8988T (cell line): ENCODE measurements around the gene KDM8.
"Not testable (repeated sequence)": the region's sequence is repeated elsewhere in the genome, so short reads cannot be mapped to it uniquely, and the experiment has no call there.

ENCODE experiments used
- DNase-seq: peaks from one replicate; pipeline ENCODE4 v3.0.0; 2011

The KDM8 gene

DNA sequence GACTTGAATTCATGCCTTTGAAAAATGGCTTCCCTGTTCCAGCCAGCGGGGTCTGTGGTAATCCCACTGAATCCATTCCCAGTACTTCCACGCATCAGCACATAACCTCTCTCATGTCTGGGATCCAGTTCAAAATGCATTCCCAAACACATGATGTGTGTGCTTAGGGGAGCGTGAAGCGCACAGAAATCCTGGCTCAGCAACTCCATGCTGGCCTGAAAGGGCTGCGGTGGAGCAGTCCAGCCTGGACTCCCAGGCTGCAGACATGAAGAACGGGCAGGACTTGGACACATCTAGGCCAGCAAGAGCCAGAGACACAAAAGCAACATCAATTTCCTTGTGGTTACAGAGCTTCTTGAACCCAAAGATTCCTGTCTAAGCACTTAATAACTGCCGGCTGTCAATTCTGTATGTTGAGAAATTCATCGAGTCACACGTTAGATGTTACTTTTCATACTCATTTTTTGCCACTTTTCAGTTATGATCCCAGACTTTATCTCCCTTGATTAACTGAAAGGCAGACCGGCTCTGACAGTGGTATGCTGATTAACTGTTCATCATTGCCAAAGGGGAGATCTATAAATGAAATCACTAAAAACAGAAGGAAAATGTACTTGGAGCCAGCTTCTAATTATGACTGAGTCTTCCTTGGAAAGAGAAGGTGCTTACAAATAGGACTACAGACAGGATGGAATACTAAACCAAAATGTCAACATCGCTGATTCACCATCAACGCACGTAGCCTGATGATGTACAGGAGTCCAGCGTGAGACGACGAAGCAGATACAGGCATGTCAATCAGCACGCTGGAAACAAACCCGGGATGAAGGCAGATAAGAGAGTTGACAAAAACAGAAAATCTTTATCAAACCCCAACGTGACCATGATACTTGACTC, 42.2 kb downstream of the KDM8 start:
- DNase-seq = no peak

DNA sequence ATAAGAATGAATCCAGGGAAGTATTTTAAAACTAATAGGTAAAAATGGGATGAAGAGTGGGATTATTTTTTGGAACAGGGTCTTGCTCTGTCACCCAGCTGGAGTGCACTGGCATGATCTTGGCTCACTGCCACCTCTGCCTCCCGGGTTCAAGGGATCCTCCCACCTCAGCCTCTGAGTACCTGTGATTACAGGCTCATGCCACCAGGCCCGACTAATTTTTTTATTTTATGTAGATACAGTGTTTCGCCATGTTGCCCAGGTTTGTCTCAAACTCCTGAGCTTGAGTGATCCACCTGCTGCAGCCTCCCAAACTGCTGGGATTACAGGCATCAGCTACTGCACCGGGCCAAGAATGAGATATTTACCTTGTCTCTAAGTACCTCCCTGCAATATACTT, 43.1 kb downstream of the KDM8 start:
- no peak for DNase-seq

DNA sequence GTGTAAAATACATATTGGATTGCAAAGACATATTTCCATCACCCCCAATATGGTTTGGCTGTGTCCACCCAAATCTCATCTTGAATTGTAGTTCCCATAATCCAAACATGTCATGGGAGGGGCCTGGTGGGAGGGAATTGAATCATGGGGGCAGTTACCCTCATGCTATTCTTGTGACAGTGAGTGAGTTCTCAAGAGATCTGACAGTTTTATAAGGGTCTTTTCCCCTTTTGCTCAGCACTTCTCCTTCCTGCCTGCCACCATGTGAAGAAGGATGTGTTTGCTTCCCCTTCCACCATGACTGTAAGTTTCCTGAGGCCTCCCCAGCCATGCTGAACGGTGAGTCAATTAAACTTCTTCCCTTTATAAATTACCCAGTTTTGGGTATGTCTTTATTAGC, 43.8 kb downstream of the KDM8 start:
- DNase-seq = not testable (repeated sequence)

DNA sequence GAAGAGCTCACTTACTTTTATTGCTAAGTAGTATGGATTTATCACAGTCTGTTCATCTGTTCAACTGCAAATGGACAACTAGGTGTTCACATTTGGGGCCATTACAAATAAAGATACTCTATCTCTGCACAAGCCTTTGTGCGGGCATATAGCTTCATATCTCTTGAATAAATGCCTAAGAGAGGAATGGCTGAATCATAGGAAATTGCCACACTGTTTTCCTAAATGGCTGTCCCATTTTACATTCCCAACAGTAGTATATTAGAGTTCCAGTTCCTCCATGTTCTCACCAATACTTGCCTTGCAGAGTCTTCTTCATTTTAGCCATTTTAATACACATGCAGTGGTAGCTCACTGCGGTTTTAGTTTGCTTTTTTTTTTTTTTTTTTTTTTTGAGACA, 44.7 kb downstream of the KDM8 start:
- no peak for DNase-seq

DNA sequence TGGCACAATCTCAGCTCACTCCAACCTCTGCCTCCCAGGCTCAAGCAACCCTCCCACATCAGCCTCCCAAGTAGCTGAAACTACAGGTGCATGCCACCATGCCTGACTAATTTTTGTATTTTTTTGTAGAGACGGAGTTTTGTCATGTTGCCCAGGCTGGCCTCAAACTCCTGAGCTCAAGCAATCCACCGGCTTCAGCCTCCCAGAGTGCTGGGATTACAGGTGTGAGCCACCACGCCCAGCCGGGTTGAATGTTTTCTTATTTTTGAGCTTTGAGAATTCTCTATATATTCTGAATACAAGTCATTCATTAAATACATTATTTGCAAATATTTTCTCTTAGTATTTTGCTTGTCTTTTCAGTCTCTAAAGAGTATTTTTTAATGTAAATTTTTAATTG, 45.6 kb downstream of the KDM8 start:
- DNase-seq = not testable (repeated sequence)

DNA sequence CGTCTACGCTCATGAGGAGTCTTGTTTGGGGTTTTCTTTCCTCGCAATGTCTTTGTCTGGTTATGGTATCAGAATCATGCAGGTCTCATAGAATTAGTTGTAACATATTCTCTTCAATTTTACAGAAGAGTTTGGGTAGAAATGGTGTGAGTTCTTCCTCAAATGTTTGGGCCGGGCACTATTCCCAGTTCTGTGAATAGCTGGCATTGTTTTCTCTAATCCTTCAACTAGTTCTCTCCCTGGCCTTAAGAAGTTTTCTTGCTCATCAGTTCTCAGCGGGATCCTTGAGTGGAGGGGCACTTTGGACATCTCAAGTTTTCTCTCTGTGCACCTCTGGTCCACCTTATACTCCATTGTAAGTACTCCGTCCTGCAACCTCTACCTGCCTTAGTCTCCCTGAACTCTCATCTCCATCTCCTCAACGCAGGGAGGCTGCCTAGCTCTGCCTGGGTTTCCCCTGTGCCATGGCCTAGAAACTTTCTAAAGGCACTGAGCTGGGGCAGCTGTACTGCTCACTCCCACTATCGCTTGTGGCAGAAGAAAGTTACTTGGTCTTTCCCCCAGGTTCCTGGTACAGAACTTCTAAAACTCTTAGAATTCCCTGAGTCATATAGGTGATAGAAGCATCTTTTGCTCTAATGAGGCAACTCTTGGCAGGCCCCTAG, 48.3 kb downstream of the KDM8 start:
- DNase-seq = no peak

DNA sequence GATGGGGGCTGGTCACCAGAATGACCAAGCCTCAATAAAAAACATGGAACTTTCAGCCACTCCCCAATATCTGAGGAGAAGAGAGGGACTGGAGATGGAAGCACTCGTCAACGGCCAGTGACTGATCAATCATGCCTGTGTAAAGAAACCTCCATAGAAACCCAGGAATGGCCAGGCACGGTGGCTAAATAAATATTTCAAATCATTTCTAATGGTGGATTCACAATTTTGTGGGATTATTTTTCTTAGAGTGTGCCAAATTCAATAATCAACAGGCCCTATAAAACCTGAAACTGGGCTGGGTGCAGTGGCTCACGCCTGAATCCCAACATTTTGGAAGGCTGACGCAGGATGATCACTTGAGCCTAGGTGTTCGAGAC, 48.9 kb downstream of the KDM8 start:
- no peak for DNase-seq

DNA sequence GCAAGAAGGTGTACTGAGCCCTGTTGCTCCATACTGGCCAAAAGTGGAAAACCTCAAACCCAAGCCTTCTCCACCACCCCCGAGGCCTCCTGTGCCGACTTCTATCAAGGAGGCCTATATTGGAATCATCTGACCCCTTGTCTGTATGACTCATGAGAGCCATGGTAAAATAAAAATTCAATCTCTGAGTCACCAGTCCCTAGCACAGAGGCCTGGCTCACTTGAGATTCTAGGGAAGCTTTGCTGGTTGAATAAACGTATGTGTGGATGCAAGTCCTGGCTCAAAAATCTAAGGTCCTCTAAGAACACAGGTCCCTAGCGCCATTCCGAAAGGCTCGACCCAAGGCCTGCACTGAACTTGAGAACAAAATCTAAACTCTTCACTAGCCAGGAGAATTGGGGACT, 50.2 kb downstream of the KDM8 start:
- no peak for DNase-seq

DNA sequence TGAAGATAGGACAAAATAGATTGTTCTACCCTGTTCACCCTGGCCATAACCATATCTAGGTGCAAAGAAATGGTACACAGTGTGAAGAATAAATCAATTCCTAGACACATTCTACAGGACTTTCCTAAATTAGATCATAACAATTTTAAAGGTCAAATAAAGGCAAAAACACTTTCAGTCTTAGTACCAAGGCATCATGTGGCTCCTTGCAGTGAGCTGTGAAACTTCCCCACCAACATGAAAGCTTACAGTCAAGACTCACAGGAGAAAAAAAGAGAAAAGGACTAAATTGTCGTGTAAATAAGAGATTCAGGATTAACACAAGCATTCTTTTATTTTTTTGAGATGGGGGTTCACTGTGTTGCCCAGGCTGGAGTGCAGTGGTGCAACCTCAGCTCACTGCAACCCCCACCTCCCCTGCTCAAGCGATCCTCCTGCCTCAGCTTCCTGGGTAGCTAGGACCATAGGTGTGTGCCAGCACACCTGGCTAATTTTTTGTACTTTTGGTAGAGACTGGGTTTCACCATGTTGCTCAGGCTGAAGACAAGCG, 51.0 kb downstream of the KDM8 start:
- DNase-seq = no peak

DNA sequence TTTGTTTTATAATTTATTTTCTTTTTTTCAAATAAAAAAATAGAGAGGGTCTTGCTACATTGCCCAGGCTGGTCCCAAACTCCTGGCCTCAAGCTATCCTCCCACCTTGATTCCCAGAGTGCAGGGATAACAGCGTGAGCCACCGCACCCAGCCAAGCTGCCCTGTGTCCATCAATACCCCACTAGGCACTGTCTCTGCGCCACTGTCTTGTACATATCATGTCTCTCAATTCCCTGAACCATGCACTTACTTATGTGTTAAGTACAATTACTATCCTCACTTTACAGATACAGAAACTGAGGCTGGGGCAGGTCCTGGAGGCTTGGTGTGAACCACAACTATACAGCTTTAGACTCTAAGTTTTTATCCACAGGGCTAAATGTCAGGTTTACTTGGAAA, 53.5 kb downstream of the KDM8 start:
- DNase-seq = no peak

DNA sequence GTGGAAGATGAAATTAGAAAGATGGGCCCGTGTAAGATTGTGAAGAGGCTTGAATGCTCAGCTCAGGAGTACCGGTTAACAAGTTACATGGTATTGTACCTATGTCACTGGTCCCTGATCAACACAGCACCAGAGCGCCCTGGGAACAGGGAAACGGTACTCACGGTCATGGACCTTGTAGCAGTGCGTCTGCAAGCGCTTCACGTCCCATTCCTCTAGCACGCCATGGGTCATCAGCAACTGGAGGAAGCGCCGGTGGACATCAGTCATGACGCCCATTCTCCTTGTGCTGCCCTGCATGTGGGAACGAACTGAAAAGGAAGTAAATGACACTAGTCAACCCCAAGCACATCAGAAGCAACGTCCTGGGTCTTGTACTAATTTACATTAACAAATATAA, 53.9 kb downstream of the KDM8 start:
- DNase-seq = no peak

DNA sequence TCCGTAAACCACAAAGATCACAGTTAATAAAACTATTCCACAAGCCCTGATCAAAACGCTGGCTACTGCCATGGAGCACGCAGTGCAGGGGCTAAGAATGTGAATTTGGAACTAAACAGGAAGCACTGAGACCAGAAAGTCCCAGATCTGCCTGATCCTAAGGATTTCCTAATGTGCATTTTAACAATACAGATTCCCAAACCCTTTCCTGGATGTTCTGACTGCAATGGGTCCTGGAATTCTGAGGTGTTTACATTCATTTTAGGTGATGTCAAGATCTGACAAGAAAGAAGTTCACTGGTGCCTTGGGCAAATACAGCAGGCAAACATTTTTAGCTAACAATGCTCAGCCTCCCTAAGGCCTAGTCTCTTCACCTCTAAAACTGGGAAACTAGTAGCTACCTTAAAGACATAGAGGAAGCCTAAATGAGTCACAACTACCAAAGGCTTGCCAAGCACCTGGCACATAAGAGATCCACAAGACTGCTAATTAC, 55.0 kb downstream of the KDM8 start:
- no peak for DNase-seq

DNA sequence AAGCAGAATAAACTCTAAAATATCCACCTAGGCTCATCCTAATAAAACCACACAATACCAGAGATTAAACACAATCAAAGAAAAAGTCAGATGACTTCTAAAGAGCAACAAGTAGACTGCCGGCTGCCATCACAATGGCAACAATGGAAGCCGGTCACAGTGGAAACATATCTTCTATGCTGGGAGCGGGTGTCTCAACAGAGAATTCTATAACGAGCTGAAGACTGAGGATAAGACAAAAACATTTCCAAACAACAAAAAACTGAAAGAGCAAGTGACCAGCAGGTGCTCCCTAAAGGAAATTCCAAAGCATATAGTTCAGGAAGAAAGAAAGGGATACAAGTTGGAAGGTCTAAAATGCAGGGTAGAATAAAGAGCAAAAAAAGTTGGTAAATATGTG, 56.4 kb downstream of the KDM8 start:
- no peak for DNase-seq

DNA sequence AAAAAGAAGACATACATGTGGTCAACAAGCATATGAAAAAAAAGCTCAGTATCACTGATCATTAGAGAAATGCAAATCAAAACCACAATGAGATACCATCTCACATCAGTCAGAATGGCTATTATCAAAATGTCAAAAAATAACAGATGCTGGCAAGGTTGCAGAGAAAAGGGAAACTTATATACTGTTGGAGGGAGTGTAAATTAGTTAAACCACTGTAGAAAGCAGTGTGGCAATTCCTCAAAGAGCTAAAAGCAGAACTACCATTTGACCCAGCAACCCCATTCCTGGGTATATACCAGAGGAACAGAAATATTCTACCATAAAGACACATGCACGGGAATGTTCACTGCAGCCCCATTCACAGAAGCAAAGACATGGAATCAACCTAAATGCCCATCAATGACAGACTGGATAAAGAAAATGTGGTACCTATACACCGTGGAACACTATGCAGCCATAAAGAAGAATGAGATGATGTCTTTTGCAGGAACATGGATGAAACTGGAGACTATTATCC, 59.6 kb downstream of the KDM8 start:
- not testable (repeated sequence) for DNase-seq

DNA sequence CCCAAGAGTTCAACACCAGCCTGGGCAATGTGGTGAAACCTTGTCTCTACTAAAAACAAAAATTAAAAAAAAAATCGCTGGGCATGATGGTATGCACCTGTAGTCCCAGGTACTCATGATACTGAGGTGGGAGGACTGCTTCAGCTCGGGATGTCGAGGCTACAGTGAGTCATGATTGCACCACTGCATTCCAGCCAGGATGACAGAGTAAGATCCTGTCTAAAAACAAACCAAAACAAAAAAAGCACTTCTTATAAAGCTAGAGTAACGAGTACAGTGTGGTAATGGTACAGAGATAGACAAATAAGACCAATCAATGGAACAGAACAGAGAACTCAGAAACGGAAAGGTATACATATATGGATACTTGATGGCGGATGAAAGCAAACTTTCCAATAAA, 60.8 kb downstream of the KDM8 start:
- no peak for DNase-seq

DNA sequence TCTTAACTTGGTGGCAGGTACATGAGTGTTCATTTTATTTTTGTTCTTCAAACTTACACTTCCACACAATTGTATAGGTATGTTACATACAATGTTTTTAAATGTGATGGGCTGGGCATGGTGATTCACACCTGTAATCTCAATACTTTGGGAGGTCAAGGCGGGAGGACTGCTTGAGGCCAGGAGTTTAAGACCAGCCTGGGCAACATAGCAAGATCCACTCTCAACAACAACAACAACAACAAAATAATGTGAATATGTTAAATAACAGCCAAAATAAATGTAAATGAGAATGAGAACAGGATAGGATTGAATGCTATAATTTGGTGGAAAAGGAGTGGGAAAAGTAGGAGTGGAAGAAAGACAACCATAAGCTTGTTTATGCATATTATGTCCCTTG, 62.7 kb downstream of the KDM8 start:
- DNase-seq = no peak

DNA sequence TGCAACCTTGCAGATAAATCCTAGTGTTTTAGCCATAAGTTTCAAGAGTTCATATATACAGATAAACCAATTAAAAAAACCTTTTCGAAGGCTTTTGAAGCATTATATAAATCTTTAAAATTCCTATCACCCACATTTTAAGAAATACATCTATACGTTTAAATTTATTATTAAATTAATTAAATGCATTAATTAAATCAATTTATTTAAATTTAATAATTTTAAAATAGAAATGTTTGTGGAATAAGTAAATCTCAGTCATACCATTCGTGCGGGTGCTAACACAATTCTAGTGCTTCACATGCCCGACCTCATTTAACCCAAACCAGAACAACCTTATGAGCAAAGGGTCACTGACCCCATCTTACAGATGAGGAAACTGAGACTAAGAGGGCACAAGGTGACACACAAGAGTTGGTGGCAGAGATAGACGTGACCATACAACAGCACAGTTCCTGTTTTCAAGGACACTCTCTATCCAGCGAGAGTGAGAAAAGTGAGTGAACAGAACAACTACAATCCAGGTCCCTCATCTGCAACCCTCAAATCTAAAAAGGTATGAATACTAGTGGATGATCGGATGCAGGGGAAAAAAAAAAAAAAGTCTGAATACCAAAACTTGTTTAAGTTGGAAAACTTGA, 63.8 kb downstream of the KDM8 start:
- no peak for DNase-seq

DNA sequence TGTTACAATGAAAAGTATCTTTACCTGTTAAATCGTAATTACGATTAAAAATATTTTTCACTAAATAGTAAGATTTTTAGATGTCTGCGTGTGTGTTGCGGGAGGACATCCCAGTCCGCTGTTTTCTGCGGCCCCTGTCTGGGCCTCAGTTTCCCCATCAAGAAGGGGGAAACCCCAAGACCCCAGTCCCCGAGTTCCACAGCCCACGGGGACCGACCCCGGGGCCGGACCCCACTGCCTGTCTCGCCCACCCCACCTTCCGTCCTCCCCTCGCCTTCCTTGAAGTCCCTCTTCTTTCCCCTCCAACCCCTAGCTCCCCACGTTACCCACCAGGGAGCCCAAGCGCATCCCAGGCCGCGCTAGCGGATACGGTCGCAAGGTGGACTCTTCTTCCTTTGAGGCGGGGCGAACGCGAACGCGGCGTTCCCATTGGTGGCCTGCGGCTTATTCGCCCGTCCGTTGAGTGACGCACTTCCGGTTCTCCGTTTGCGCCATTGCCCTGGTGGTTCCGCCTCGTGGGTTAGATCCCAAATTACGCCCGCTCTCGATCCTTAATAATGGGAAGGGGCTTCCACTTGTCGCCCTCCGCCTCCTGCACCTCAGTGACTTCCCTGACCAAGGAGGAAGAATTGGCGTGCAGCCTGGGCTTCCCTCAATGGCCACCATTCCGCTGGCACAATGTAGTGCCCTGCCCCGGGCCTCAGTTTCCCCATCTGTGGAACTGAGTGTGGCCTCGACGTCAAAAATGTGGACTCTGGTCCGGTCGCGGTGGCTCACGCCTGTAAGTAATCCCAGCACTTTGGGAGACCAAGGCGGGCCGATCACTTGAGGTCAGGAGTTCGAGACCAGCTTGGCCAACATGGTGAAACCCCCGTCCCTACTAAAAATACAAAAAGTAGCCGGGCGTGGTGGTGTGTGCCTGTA, 65.3 kb downstream of the KDM8 start, which contains the start of gene NSMCE1:
Gene NSMCE1, minus strand, starts transcription at position 397 of the 924 bp plus-strand sequence. CDS start 11,202 bp downstream, outside the sequence.
- peak; percentile 56 for DNase-seq

DNA sequence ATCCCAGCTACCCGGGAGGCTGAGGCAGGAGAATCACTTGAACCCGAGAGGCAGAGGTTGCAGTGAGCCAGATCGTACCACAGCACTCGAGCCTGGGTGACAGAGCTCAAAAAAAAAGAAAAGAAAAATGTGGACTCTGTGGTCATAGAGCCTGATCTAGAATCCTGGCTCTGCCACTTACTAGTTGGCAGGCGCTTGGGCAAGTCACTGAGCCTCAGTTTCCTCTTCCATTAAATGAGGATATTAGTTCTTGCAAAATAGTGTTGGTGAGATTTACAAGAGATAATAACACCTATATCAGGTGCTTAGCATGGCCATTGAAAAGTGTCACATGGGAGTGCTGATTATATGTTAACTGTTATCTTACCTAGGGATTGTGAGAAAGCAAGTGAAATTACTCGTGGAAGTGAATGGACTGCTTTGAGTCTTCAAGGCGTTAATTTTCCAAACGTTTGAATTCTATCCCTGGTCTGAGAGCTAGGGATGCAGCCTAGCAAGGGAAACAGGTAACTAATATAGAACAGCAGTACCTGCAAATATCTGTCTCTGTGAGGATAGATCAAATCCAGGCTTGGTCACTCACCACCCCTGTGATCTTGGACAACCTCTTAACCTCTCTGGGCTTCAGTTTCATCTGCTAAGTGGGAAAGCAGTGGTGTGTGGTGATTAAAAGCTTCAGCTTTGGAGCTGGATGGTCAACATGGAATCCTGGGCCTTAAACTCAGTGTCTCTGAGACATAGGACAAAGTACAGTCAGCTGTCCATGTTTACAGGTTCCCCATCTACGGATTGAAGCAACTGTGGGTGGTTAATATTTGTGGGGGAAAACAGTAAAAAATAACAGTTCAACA, 66.2 kb downstream of the KDM8 start:
- no peak for DNase-seq

DNA sequence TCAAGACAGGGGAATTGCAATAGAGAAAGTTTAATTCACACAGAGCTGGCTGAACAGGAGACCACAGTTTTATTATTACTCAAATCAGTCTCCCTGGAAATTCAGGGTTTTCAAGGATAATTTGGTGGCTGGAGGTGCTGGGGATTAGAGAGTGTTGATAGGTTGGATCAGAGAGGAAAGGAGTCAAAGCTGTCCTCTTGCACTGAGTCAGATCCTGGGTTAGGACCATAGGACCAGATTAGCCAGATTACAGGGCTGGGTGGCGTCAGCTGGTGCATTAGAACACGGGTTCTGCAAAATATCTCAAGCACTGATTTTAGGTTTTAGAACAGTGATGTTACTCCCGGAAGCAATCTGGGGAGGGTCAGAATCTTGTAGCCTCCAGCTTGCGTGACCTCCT, 67.0 kb downstream of the KDM8 start:
- no peak for DNase-seq
